ENCODE results near the gene TUBA4B.

TUBA4B gene

GRCh38 chr2:219314804-219315468 is 61.9 kb downstream of the TUBA4B start:
- H3K27me3 ChIP-seq, result no peaks in the 10 kb centered on the region
- H3K9me3 ChIP-seq, result no peaks in the 10 kb centered on the region
- no peak for TF ChIP-seq CTCF (IDR thresholded peaks at IDR 0.05; ENCODE audit: low read depth, low read length)
- H3K4me3 ChIP-seq (ENCODE audit: low read depth, low read length), result no peak overlapping the region
- H3K36me3 ChIP-seq, result no peaks in the 10 kb centered on the region
- DNase-seq, result no peak
- no peaks in the 10 kb centered on the region for H3K4me1 ChIP-seq
